H1 (cell line): ENCODE data around the gene NRN1L.

Experiments used
- CEBPB ChIP-seq: IDR thresholded peaks from 2 replicates; pipeline ENCODE4 v1.6.1; 2012; ENCODE audit warnings: low read depth, low read length
- EZH2 ChIP-seq: fragments of 200-600 bp; sonication (generic); IDR thresholded peaks from 2 replicates; pipeline ENCODE4 v1.7.1; 2012; ENCODE audit warnings: low read depth, mild to moderate bottlenecking, moderate library complexity, low read length, inconsistent platforms; ENCODE audit not compliant: severe bottlenecking
- GABPA ChIP-seq: IDR thresholded peaks from 2 replicates; pipeline ENCODE4 v1.6.1; 2011; ENCODE audit warnings: mild to moderate bottlenecking, low read length, moderate library complexity, borderline replicate concordance; ENCODE audit not compliant: insufficient read depth
- NANOG ChIP-seq: IDR thresholded peaks from 2 replicates; pipeline ENCODE4 v1.6.1; 2011; ENCODE audit warnings: low read length, low read depth, mild to moderate bottlenecking, inconsistent platforms; ENCODE audit not compliant: insufficient read depth, poor library complexity, severe bottlenecking
- POLR2AphosphoS5 ChIP-seq: IDR thresholded peaks from 2 replicates; pipeline ENCODE4 v1.6.1; 2011; ENCODE audit warnings: low read depth, low read length
- RXRA ChIP-seq: IDR thresholded peaks from 2 replicates; pipeline ENCODE4 v1.6.1; 2011; ENCODE audit warnings: low read depth, mild to moderate bottlenecking, low read length, moderate library complexity; ENCODE audit not compliant: insufficient read depth
- SIX5 ChIP-seq: IDR thresholded peaks from 2 replicates; pipeline ENCODE4 v1.6.1; 2011; ENCODE audit warnings: mild to moderate bottlenecking, low read depth, low read length
- SRF ChIP-seq: IDR thresholded peaks from 2 replicates; pipeline ENCODE4 v1.6.1; 2011; ENCODE audit warnings: mild to moderate bottlenecking, low read depth, low read length, moderate library complexity
- TF ChIP-seq, protein P1 (sequence below), 3 experiments: IDR thresholded peaks; 1 replicate in 2 of 3; 2 replicates in 1 of 3; pipeline versions ENCODE4 v1.5.1 to v1.6.1; 2011; ENCODE audit warnings: low read length in 3 of 3, mild to moderate bottlenecking in 3 of 3, inconsistent platforms in 2 of 3, low read depth in 1 of 3, moderate library complexity in 1 of 3; ENCODE audit not compliant: insufficient read depth in 1 of 3; ENCODE audit errors: control extremely low read depth in 1 of 3

DNA sequence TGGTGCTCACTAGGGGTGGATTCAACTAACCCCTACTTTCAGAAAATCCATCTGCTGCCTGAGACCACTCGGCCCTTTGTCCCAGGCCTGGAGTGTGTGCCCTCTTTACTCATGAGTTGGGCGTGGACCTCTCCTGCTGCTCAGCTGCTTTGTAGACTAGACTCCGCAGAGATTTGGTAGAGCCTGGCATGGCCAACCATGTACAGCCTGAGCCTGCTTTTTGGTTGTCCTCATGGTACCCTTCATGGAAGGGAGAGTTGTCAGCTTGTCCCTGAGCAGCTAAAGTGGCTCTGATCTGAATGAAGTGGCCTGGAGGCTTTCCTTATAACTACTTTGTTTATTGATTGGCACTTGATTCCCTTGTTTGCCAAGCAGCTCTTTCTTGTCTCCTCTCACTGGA, 10.3 kb upstream of the NRN1L start:
- TF ChIP-seq GABPA (no peak), SRF (no peak), SIX5 (no peak), NANOG (no peak), EZH2 (no peak), POLR2AphosphoS5 (no peak), CEBPB (no peak), RXRA (no peak)
- TF ChIP-seq, protein P1, sequence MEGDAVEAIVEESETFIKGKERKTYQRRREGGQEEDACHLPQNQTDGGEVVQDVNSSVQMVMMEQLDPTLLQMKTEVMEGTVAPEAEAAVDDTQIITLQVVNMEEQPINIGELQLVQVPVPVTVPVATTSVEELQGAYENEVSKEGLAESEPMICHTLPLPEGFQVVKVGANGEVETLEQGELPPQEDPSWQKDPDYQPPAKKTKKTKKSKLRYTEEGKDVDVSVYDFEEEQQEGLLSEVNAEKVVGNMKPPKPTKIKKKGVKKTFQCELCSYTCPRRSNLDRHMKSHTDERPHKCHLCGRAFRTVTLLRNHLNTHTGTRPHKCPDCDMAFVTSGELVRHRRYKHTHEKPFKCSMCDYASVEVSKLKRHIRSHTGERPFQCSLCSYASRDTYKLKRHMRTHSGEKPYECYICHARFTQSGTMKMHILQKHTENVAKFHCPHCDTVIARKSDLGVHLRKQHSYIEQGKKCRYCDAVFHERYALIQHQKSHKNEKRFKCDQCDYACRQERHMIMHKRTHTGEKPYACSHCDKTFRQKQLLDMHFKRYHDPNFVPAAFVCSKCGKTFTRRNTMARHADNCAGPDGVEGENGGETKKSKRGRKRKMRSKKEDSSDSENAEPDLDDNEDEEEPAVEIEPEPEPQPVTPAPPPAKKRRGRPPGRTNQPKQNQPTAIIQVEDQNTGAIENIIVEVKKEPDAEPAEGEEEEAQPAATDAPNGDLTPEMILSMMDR (IDR thresholded peaks at IDR 0.05; ENCODE audit: control extremely low read depth in 1 of 3, insufficient read depth in 1 of 3, low read depth in 1 of 3, low read length in 3 of 3): no peak
